MG63 (cell line): Measurements from ENCODE around the gene MAD2L2. TPM values are rescaled to one million over a fixed set of nuclear protein-coding genes. Genes with fewer than 3 reads are reported as not detected.

Experiments used
- DNase-seq: peaks from one replicate; pipeline ENCODE4 v3.0.0-alpha.2; 2020
- H3K27me3 ChIP-seq: fragments of 250-450 bp; sonication (Bioruptor Pico); 2 replicates; pipeline ENCODE4 v1.5.1; 2020; ENCODE audit warnings: mild to moderate bottlenecking, moderate library complexity
- H3K36me3 ChIP-seq: fragments of 250-450 bp; sonication (Bioruptor Pico); 2 replicates; pipeline ENCODE4 v1.5.1; 2020; ENCODE audit warnings: mild to moderate bottlenecking, moderate library complexity
- H3K4me3 ChIP-seq: fragments of 250-450 bp; sonication (Bioruptor Pico); 2 replicates; pipeline ENCODE4 v1.5.1; 2020; ENCODE audit warnings: mild to moderate bottlenecking, moderate library complexity
- H3K9me3 ChIP-seq: fragments of 250-450 bp; sonication (Bioruptor Pico); 2 replicates; pipeline ENCODE4 v1.5.1; 2020; ENCODE audit warnings: mild to moderate bottlenecking, moderate library complexity
- total RNA-seq: library from RNA; depleted of rRNA; stranded (reverse); fragments of >200 nt; shearing (Covaris generic); gene quantifications from 2 replicates; pipeline ENCODE4 v1.2.3, GENCODE V29; 2014; ENCODE audit warnings: low replicate concordance; rRNA removed

MAD2L2 gene
- 60.2 and 71.1 TPM in 2 replicates for total RNA-seq

- Histone ChIP-seq H3K9me3 (no peaks in the 10 kb centered on the region), H3K36me3 (peaks cover 5% of the 10 kb centered on the region), H3K27me3 (no peaks in the 10 kb centered on the region), H3K4me3 (peak within 1 kb of the TSS; percentile 78)
- peak; percentile 91 for DNase-seq
Measured at GRCh38 chr1:11681071-11681771, at the start of gene MAD2L2. TSS of gene MAD2L2 (minus strand) at chr1:11681148. CDS start at chr1:11680601, 547 bp downstream.

- Histone ChIP-seq H3K36me3 (no peaks in the 10 kb centered on the region), H3K27me3 (no peaks in the 10 kb centered on the region), H3K4me3 (no peak overlapping the region), H3K9me3 (no peaks in the 10 kb centered on the region)
- DNase-seq = no peak
Measured at GRCh38 chr1:11730429-11730891, 49.5 kb upstream of the MAD2L2 start.

GRCh38 chr1:11729498-11730428 is 48.8 kb upstream of the MAD2L2 start:
- Histone ChIP-seq H3K36me3 (no peaks in the 10 kb centered on the region), H3K9me3 (no peaks in the 10 kb centered on the region), H3K27me3 (no peaks in the 10 kb centered on the region), H3K4me3 (no peak overlapping the region)
- DNase-seq = no peak

GRCh38 chr1:11729155-11729497 is 48.2 kb upstream of the MAD2L2 start:
- Histone ChIP-seq H3K9me3 (no peaks in the 10 kb centered on the region), H3K27me3 (no peaks in the 10 kb centered on the region), H3K36me3 (no peaks in the 10 kb centered on the region), H3K4me3 (no peak overlapping the region)
- DNase-seq = no peak

GRCh38 chr1:11728126-11728806 is 47.3 kb upstream of the MAD2L2 start:
- DNase-seq = no peak

GRCh38 chr1:11727119-11727518 is 46.2 kb upstream of the MAD2L2 start:
- H3K9me3 ChIP-seq = no peaks in the 10 kb centered on the region
- H3K36me3 ChIP-seq = no peaks in the 10 kb centered on the region
- DNase-seq = no peak
- H3K4me3 ChIP-seq = no peak overlapping the region
- H3K27me3 ChIP-seq = no peaks in the 10 kb centered on the region

More at GRCh38 chr1:11728126-11728806, 47.3 kb upstream of the MAD2L2 start:
- H3K27me3 ChIP-seq = no peaks in the 10 kb centered on the region
- H3K36me3 ChIP-seq = no peaks in the 10 kb centered on the region
- H3K4me3 ChIP-seq = no peak overlapping the region
- H3K9me3 ChIP-seq = no peaks in the 10 kb centered on the region

- Histone ChIP-seq H3K9me3 (no peaks in the 10 kb centered on the region), H3K36me3 (no peaks in the 10 kb centered on the region), H3K27me3 (no peaks in the 10 kb centered on the region), H3K4me3 (no peak overlapping the region)
- DNase-seq = no peak
Measured at GRCh38 chr1:11725616-11726015, 44.7 kb upstream of the MAD2L2 start.

DNA sequence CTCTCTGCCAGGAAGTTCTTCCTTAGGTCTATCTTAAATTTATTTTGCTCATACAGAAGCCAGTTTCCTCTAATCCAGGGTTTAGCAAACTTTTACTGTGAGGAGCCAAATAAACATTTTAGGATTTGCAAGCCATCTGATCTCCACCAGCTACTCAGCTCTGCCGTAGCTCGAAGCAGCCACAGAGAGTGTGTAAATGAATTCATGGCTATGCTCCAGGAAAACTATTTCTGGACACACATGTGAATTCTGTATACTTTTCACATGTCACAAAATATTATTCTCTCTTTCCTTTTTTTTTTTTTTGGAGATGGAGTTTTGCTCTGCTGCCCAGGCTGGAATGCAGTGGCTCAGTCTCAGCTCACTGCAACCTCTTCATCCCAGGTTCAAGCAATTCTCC is 41.6 kb upstream of the MAD2L2 start:
- H3K4me3 ChIP-seq = no peak overlapping the region
- 0 out of 2 replicates have a peak, but pooled peaks cover 4% of the 10 kb centered on the region for H3K27me3 ChIP-seq
- no peaks in the 10 kb centered on the region for H3K9me3 ChIP-seq
- no peak for DNase-seq
- no peaks in the 10 kb centered on the region for H3K36me3 ChIP-seq

DNA sequence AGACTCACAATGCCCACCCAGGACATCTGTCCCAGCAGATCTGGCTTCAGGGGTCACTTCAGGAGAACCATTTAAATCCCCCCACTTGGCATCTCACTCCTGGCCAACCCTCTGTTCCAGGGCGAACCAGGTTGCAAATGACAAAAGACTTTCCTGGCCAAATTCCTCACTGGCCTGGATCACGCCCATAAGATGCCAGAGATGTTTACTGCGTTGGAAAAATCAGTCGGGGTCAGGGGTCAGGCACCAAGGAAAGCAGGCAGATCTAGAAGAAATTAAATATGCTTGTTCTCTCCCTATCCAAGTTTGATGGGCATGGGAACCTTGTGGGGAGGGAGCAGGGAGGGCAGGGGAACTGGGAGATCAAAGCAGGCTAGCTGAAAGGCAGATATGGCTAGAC is 40.4 kb upstream of the MAD2L2 start:
- no peaks in the 10 kb centered on the region for H3K36me3 ChIP-seq
- 0 out of 2 replicates have a peak, but pooled peaks cover 4% of the 10 kb centered on the region for H3K27me3 ChIP-seq
- no peak for DNase-seq
- no peaks in the 10 kb centered on the region for H3K9me3 ChIP-seq
- no peak overlapping the region for H3K4me3 ChIP-seq

GRCh38 chr1:11720525-11720924 is 39.6 kb upstream of the MAD2L2 start:
- Histone ChIP-seq H3K4me3 (no peak overlapping the region), H3K27me3 (0 out of 2 replicates have a peak, but pooled peaks cover 4% of the 10 kb centered on the region), H3K9me3 (no peaks in the 10 kb centered on the region), H3K36me3 (no peaks in the 10 kb centered on the region)
- DNase-seq = no peak

DNA sequence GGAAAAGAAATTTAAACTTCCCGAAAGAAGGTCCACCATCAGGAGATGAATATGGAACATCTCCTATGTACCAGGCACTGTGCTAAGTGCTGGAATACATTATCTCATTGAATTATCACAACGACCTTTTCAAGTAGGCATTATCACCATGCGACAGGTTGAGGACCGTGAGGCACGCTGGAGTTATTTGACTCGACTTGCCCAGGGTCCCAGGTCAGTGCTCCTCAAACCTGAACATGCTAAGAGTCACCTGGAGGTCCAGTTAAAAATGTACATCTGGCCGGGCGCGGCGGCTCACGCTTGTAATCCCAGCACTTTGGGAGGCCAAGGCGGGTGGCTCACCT is 39.1 kb upstream of the MAD2L2 start:
- Histone ChIP-seq H3K27me3 (0 out of 2 replicates have a peak, but pooled peaks cover 4% of the 10 kb centered on the region), H3K36me3 (no peaks in the 10 kb centered on the region), H3K9me3 (no peaks in the 10 kb centered on the region), H3K4me3 (no peak overlapping the region)
- no peak for DNase-seq

DNA sequence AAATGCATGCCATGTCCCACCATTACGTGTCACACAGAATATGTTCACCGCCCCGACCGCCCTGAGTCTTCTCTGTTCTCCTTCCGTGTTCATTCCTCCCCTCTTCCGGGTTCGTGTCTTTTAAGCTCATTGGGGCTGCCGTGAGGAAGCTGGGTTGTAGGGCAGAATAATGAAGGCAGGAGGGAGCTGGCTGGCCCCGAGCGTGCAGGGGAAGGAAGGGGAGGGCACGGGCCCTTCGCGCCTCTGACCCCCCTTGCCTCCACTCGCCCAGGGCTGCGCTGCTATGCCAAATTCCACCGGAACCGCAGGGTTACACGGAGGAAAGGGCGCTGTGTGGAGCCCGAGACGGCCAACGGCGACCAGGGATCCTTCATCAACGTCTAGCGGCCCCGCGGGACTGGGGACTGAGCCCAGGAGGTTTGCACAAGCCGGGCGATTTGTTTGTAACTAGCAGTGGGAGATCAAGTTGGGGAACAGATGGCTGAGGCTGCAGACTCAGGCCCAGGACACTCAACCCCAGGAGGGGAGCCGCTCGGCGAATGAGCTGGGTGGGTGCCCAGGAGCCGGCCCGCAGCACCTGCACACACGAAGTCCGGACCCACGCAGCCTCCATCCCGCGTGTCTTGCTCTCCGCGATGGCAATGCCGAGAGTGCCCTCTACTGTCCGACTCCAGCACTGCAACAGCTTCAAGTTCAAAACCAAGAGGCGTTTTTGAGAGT is 38.5 kb upstream of the MAD2L2 start:
- Histone ChIP-seq H3K27me3 (0 out of 2 replicates have a peak, but pooled peaks cover 4% of the 10 kb centered on the region), H3K4me3 (peak overlapping the region; percentile 21), H3K36me3 (no peaks in the 10 kb centered on the region), H3K9me3 (no peaks in the 10 kb centered on the region)
- DNase-seq = peak; percentile 35

DNA sequence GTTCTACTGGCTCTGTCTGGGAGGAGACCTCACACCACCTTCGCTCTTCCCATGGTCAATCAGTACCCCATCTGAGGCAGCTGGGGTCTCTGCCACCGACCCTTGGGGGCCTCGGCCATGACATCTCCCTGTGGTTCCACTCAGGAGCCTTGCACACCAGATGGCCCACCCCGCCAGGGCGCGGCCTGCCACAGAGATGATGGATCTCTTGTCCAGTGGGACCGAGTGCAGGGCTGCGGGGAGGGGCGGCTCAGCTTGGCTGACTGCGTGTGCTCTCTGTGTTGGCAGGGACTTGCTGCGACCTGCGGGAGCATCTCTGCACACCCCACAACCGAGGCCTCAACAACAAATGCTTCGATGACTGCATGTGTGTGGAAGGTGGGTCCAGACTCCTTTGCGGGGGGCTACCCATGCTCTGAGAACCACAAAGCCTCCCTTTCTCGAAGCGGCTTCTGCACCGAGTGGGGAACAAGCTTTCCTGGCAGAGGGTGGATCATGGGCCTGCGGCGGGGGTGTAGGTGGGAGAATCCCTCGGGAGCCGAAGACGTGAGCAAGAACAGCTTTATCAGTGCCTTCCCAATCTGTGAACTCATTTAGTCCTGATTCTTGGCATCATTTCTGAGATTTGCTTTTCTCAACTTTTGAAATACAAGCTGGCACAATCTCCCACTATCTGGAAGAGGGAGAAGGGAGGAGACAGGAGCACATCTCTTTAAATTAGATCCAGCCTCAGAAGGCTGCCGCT is 34.1 kb upstream of the MAD2L2 start:
- H3K4me3 ChIP-seq = no peak overlapping the region
- H3K36me3 ChIP-seq = no peaks in the 10 kb centered on the region
- no peak for DNase-seq
- 0 out of 2 replicates have a peak, but pooled peaks cover 4% of the 10 kb centered on the region for H3K27me3 ChIP-seq
- H3K9me3 ChIP-seq = no peaks in the 10 kb centered on the region

DNA sequence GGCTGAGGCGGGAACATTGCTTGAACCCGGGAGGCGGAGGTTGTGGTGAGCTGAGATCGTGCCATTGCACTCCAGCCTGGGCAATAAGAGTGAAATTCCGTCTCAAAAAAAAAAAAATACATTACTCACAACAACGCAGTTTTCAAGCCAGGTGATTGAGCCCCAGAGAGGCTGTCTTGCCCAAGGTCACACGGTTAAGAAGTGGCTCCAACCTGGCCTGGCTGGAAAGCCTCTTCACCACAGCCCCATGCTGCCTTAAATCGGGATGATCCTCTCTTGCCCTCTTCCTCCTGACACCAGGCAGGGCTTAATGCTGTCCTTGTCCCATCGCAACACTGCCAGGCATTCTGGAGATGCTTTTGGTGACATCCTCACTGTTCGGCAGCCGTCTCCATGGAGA is 32.1 kb upstream of the MAD2L2 start:
- no peaks in the 10 kb centered on the region for H3K27me3 ChIP-seq
- DNase-seq = no peak
- H3K36me3 ChIP-seq = no peaks in the 10 kb centered on the region
- no peaks in the 10 kb centered on the region for H3K9me3 ChIP-seq
- no peak overlapping the region for H3K4me3 ChIP-seq

GRCh38 chr1:11712285-11712684 is 31.3 kb upstream of the MAD2L2 start:
- Histone ChIP-seq H3K36me3 (no peaks in the 10 kb centered on the region), H3K9me3 (no peaks in the 10 kb centered on the region), H3K27me3 (no peaks in the 10 kb centered on the region), H3K4me3 (no peak overlapping the region)
- no peak for DNase-seq

DNA sequence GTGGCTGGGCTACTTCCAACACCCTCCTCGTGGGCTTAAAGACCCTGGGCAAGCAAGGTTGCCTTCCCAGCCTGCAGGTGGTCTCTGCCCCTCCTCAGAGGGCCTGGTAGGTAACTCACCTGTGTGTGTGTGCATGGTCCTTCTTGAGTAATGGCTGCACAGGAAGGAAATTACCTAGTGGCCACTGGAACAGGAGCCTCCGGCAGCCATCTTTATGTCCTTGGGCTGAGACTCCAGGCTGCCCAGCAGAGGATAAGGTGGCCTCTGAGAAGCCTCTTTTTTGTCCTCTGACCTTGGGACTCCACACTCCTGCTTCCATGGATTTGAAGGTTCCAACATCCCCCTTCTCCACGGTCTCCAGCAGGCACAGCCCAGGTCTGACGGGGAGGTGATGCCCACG is 30.5 kb upstream of the MAD2L2 start:
- H3K9me3 ChIP-seq = no peaks in the 10 kb centered on the region
- no peak overlapping the region for H3K4me3 ChIP-seq
- no peaks in the 10 kb centered on the region for H3K27me3 ChIP-seq
- no peaks in the 10 kb centered on the region for H3K36me3 ChIP-seq
- no peak for DNase-seq
